HCT116 (cell line): ENCODE measurements around the gene ZBTB49. TPM values are rescaled to one million over a fixed set of nuclear protein-coding genes. Genes with fewer than 3 reads are reported as not detected.

ENCODE experiments used
- ATAC-seq: fragments of 200-7000 bp; cut with Tn5 transposase; 2 replicates; pipeline ENCODE4 v1.9.1; 2020; ENCODE audit warnings: mild to moderate bottlenecking, moderate library complexity
- BruUV-seq: library from RNA; stranded (reverse); fragments of 400-500 nt; replicated peaks from 2 replicates; lab custom pipeline; 2021; lab: Mats Ljungman, UMichigan
- CTCF ChIA-PET: fragments of 300-600 bp; sonication (Branson Sonifier 250); formaldehyde crosslinking; loops from one replicate; lab custom pipeline; 2021; ENCODE audit warnings: antibody characterized with exemption; lab: Charles Lee
- POLR2A ChIA-PET: fragments of 300-600, 350-600 bp; sonication (Branson Sonifier 250); formaldehyde crosslinking; loops from one replicate; lab custom pipeline; 2021; ENCODE audit warnings: antibody characterized with exemption; lab: Charles Lee
- RAD21 ChIA-PET, 2 experiments: fragments of 300-600 bp; sonication (Branson Sonifier 250); formaldehyde crosslinking; loops; one replicate each; lab custom pipeline; 2023; ENCODE audit warnings: low total read pairs in 2 of 2; ENCODE audit not compliant: uncharacterized antibody in 2 of 2, unreplicated experiment in 2 of 2, low non-redundant PET in 1 of 2; lab: Charles Lee
- DNase-seq: peaks from one replicate; pipeline ENCODE4 v3.0.0-alpha.2; 2010; ENCODE audit warnings: low read depth, low spot score
- H2AFZ ChIP-seq: fragments of 200-600 bp; shearing (Covaris generic), sonication (generic); 2 replicates; pipeline ENCODE4 v1.6.1; 2017; ENCODE audit warnings: low read depth, mixed run types, mixed read lengths, antibody characterized with exemption, low read length; ENCODE audit not compliant: poor library complexity, severe bottlenecking
- H3K27ac ChIP-seq: 2 replicates; pipeline ENCODE4 v1.5.1; 2012; ENCODE audit warnings: low read depth, low read length
- H3K27me3 ChIP-seq: fragments of 200-600 bp; sonication (generic); 2 replicates; pipeline ENCODE4 v1.6.1; 2016; ENCODE audit warnings: mixed run types, low read length, mixed read lengths; ENCODE audit not compliant: insufficient read depth
- H3K36me3 ChIP-seq, 2 experiments: fragments of 200-500 bp in 1 of 2; fragments of 200-600 bp in 1 of 2; sonication (Bioruptor generic) in 1 of 2; sonication (generic) in 1 of 2; 2 replicates each; pipeline versions ENCODE4 v1.5.1 to v1.6.1; 2014 to 2016; ENCODE audit warnings: low read length in 2 of 2, inconsistent platforms in 1 of 2, mixed read lengths in 1 of 2, mixed run types in 1 of 2; ENCODE audit not compliant: insufficient read depth in 2 of 2, control insufficient read depth in 1 of 2
- H3K4me1 ChIP-seq, 2 experiments: fragments of 200-600 bp in 1 of 2; sonication (generic) in 1 of 2; 2 replicates each; pipeline versions ENCODE4 v1.5.1 to v1.6.1; 2012 to 2017; ENCODE audit warnings: low read length in 2 of 2, inconsistent platforms in 1 of 2, mild to moderate bottlenecking in 1 of 2, mixed read lengths in 1 of 2, mixed run types in 1 of 2, moderate library complexity in 1 of 2; ENCODE audit not compliant: insufficient read depth in 2 of 2, control insufficient read depth in 1 of 2
- H3K4me2 ChIP-seq: fragments of 200-600 bp; sonication (generic); 2 replicates; pipeline ENCODE4 v1.6.1; 2017; ENCODE audit warnings: mixed run types, low read length, mixed read lengths
- H3K4me3 ChIP-seq, 2 experiments: fragments of 200-600 bp in 1 of 2; sonication (generic) in 1 of 2; replicated peaks in 1 of 2; 2 replicates each; pipeline ENCODE4 v1.5.1; 2011 to 2016; ENCODE audit warnings: low read length in 2 of 2, control low read depth in 1 of 2, low read depth in 1 of 2, mild to moderate bottlenecking in 1 of 2, mixed read lengths in 1 of 2, mixed run types in 1 of 2
- H3K79me2 ChIP-seq: fragments of 200-600 bp; sonication (generic); 2 replicates; pipeline ENCODE4 v1.6.1; 2017; ENCODE audit warnings: mild to moderate bottlenecking, mixed run types, low read length, moderate library complexity, mixed read lengths; ENCODE audit not compliant: insufficient read depth
- H3K9ac ChIP-seq: fragments of 200-600 bp; sonication (generic); 2 replicates; pipeline ENCODE4 v1.6.1; 2016; ENCODE audit warnings: low read length, mixed read lengths
- H3K9me2 ChIP-seq: fragments of 200-600 bp; sonication (generic), shearing (Covaris generic); 2 replicates; pipeline ENCODE4 v1.6.1; 2017; ENCODE audit warnings: mixed run types, mild to moderate bottlenecking, moderate library complexity; ENCODE audit not compliant: insufficient read depth
- H3K9me3 ChIP-seq, 2 experiments: fragments of 200-500 bp in 1 of 2; fragments of 200-600 bp in 1 of 2; sonication (Bioruptor generic) in 1 of 2; sonication (generic) in 1 of 2; 2 replicates each; pipeline ENCODE4 v1.6.1; 2014 to 2017; ENCODE audit warnings: low read length in 2 of 2, mixed read lengths in 2 of 2, inconsistent platforms in 1 of 2, low read depth in 1 of 2, mild to moderate bottlenecking in 1 of 2, mixed run types in 1 of 2, moderate library complexity in 1 of 2; ENCODE audit not compliant: control insufficient read depth in 1 of 2, insufficient read depth in 1 of 2
- H4K20me1 ChIP-seq: fragments of 200-600 bp; sonication (generic), shearing (Covaris generic); 2 replicates; pipeline ENCODE4 v1.6.1; 2017; ENCODE audit warnings: mixed run types, mild to moderate bottlenecking, moderate library complexity; ENCODE audit not compliant: insufficient read depth
- CBX3 ChIP-seq: IDR thresholded peaks from 2 replicates; pipeline ENCODE4 v1.6.1; 2012; ENCODE audit warnings: low read depth
- CEBPB ChIP-seq: IDR thresholded peaks from 2 replicates; pipeline ENCODE4 v1.6.1; 2012; ENCODE audit warnings: low read depth
- EGR1 ChIP-seq: IDR thresholded peaks from 2 replicates; pipeline ENCODE4 v1.6.1; 2012; ENCODE audit warnings: low read depth
- EZH2 ChIP-seq: fragments of 200-600 bp; sonication (generic); IDR thresholded peaks from 2 replicates; pipeline ENCODE4 v1.6.1; 2017; ENCODE audit warnings: antibody characterized with exemption, mixed run types
- EZH2phosphoT487 ChIP-seq: fragments of 200-600 bp; IDR thresholded peaks from 2 replicates; pipeline ENCODE4 v1.6.1; 2018; ENCODE audit warnings: antibody characterized with exemption, borderline replicate concordance
- FOSL1 ChIP-seq: IDR thresholded peaks from 2 replicates; pipeline ENCODE4 v1.6.1; 2012; ENCODE audit warnings: low read depth
- JUND ChIP-seq: IDR thresholded peaks from 2 replicates; pipeline ENCODE4 v1.6.1; 2012
- RAD21 ChIP-seq: IDR thresholded peaks from 2 replicates; pipeline ENCODE4 v1.6.1; 2012; ENCODE audit warnings: low read depth, mild to moderate bottlenecking
- SIN3A ChIP-seq: IDR thresholded peaks from 2 replicates; pipeline ENCODE4 v1.6.1; 2012; ENCODE audit warnings: low read depth
- SP1 ChIP-seq: IDR thresholded peaks from 2 replicates; pipeline ENCODE4 v1.6.1; 2012; ENCODE audit warnings: low read depth
- SRF ChIP-seq: IDR thresholded peaks from 2 replicates; pipeline ENCODE4 v1.6.1; 2012; ENCODE audit warnings: low read depth
- TCF7L2 ChIP-seq: IDR thresholded peaks from 2 replicates; pipeline ENCODE4 v1.7.0; 2011; ENCODE audit warnings: borderline replicate concordance, inconsistent platforms; ENCODE audit not compliant: insufficient read depth, insufficient read length; ENCODE audit errors: extremely low read depth
- ZFX ChIP-seq: fragments of 450-650 bp; IDR thresholded peaks from 2 replicates; pipeline ENCODE4 v1.6.1; 2017
- intact Hi-C: fragments of 100-400 bp; cut with micrococcal nuclease; formaldehyde crosslinking; loops from 2 replicates; pipeline ENCODE4 v1.10.0; 2022
- total RNA-seq: library from RNA; stranded (reverse); gene quantifications from one replicate; pipeline ENCODE4 v1.2.1, GENCODE V29; 2021; ENCODE audit not compliant: unreplicated experiment
- TF ChIP-seq, protein P1 (sequence below): IDR thresholded peaks from 2 replicates; pipeline ENCODE4 v1.6.1; 2011; ENCODE audit warnings: mild to moderate bottlenecking, low read length, moderate library complexity; ENCODE audit not compliant: insufficient replicate concordance; ENCODE audit errors: extremely low read depth
- TF ChIP-seq, protein P2 (sequence below): IDR thresholded peaks from 2 replicates; pipeline ENCODE4 v1.6.1; 2012

The ZBTB49 gene
- total RNA-seq, 1 experiment from 2014 or later = 3.9 TPM

DNA sequence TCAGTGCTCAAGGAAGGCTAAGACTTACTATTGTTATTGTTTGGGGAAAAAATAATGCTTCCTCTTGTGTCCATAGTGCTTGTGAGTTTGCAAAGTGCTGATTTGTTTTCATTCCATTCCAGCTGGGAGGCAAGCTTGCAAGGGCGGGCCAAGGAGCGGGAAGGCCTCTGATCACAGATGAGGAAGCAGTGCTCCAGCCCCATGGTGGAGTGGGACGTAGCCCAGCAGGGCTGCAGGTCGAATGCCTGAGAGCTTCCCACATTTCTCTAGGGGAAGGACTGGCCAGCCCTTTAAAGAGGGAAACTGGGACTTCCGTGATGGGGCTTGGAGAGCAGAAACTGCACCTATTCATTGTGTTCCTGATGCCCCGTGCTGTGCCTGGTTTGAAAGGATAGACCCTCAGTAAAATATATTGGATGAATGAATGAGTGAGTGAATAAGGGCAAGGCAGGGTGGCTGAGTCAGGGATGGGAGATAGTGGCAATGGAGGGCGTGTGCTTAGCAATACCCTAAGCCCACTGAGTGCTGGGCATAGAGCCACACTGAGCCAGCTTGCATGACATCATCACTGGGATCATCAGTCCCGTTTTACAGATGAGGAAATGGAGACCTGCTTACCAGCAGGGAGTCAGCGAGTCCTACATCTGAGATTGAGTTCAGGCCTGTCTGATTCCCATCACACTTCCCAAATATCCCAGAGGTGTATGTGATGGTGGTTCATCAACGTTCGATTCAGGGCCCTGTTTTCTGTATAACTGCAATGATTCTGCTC, 78.9 kb downstream of the ZBTB49 start:
- ChIA-PET CTCF (no interaction called here), POLR2A (no interaction called here), RAD21 (no interaction called here)
- DNase-seq (no peak), ATAC-seq (no peak)
- intact Hi-C loops = no loop called here
- Histone ChIP-seq H3K4me1 (0 out of 4 replicates have a peak, but pooled peaks cover 0 to 6% of the 10 kb centered on the region in 2 experiments), H3K9me2 (no peaks in the 10 kb centered on the region), H3K4me3 (no peak overlapping the region), H3K9me3 (no peaks in the 10 kb centered on the region), H3K79me2 (no peaks in the 10 kb centered on the region), H3K27ac (no peak overlapping the region), H3K9ac (no peak overlapping the region), H2AFZ (no peak overlapping the region), H3K4me2 (no peak overlapping the region), H4K20me1 (no peaks in the 10 kb centered on the region), H3K27me3 (no peaks in the 10 kb centered on the region; the same call in 1 of the 2 replicates), H3K36me3 (no peaks in the 10 kb centered on the region)
- TF ChIP-seq JUND (no peak), EZH2phosphoT487 (no peak), EZH2 (no peak), SIN3A (no peak), EGR1 (no peak), RAD21 (no peak), ZFX (no peak), CEBPB (no peak), FOSL1 (no peak), SP1 (no peak), TCF7L2 (no peak), CBX3 (no peak), SRF (no peak)
- TF ChIP-seq, protein P1, sequence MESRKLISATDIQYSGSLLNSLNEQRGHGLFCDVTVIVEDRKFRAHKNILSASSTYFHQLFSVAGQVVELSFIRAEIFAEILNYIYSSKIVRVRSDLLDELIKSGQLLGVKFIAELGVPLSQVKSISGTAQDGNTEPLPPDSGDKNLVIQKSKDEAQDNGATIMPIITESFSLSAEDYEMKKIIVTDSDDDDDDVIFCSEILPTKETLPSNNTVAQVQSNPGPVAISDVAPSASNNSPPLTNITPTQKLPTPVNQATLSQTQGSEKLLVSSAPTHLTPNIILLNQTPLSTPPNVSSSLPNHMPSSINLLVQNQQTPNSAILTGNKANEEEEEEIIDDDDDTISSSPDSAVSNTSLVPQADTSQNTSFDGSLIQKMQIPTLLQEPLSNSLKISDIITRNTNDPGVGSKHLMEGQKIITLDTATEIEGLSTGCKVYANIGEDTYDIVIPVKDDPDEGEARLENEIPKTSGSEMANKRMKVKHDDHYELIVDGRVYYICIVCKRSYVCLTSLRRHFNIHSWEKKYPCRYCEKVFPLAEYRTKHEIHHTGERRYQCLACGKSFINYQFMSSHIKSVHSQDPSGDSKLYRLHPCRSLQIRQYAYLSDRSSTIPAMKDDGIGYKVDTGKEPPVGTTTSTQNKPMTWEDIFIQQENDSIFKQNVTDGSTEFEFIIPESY = no peak
- TF ChIP-seq, protein P2, sequence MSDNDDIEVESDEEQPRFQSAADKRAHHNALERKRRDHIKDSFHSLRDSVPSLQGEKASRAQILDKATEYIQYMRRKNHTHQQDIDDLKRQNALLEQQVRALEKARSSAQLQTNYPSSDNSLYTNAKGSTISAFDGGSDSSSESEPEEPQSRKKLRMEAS = no peak
- BruUV-seq = no TSS peak

Other genes with a start within 250 kb of the ZBTB49 start
- gene OTOP1, start 63.3 kb upstream of the ZBTB49 start, total RNA-seq = not detected
- 19.5 TPM for gene TMEM128, start 42.0 kb upstream of the ZBTB49 start, total RNA-seq
- 53.0 TPM for gene LYAR, start 97 bp upstream of the ZBTB49 start, total RNA-seq
- 0.12 TPM for gene NSG1, start 96.9 kb downstream of the ZBTB49 start, total RNA-seq